SK-N-MC (cell line): ENCODE measurements around the gene MS4A6E.
"Not testable (repeated sequence)": the region's sequence is repeated elsewhere in the genome, so short reads cannot be mapped to it uniquely, and the experiment has no call there.

ENCODE experiments used
- EZH2 ChIP-seq: fragments of 200-600 bp; sonication (generic); IDR thresholded peaks from one replicate; pipeline ENCODE4 v1.6.1; 2017; ENCODE audit warnings: antibody characterized with exemption
- POLR2AphosphoS5 ChIP-seq: IDR thresholded peaks from 2 replicates; pipeline ENCODE4 v1.6.1; 2012; ENCODE audit warnings: mild to moderate bottlenecking, low read depth, low read length, borderline replicate concordance

DNA sequence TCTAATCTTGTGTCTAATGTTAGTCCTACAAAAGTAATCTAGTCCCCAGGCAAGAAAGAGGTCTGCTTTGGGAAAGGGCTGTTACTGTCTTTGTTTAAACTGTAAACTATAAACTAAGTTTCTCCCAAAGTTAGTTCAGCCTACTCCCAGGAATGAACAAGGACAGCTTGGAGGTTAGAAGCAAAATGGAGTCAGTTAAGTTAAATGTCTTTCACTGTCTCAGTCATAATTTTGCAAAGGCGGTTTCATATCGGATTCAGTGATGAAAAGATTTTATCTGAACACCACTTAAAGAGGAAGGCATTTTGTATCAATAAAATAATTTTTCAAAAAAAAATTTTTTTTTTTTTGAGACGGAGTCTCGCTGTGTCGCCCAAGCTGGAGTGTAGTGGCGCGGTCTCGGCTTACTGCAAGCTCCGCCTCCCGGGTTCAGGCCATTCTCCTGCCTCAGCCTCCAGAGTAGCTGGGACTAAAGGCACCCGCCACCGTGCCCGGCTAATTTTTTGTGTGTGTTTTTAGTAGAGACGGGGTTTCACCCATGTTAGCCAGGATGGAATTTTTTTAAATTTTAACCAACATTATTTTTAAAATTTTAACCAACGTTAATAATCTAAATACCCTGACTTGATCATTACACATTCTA, 39.3 kb downstream of the MS4A6E start:
- TF ChIP-seq EZH2, POLR2AphosphoS5: not testable (repeated sequence)
